WTC11 (cell line): ENCODE results near the gene KRTAP19-3. TPM values are rescaled to one million over a fixed set of nuclear protein-coding genes. Genes with fewer than 3 reads are reported as not detected.

Experiments used
- ATAC-seq: fragments of 200-7000 bp; cut with Tn5 transposase; 2 replicates; pipeline ENCODE4 v1.10.0; 2021; ENCODE audit warnings: mild to moderate bottlenecking, moderate library complexity
- CTCF ChIA-PET: fragments of 300-600 bp; sonication (Branson Sonifier 250); formaldehyde crosslinking; loops from one replicate; lab custom pipeline; 2021; ENCODE audit warnings: antibody characterized with exemption; lab: Charles Lee
- POLR2A ChIA-PET: fragments of 350-600 bp; sonication (Branson Sonifier 250); formaldehyde crosslinking; loops from one replicate; lab custom pipeline; 2021; ENCODE audit warnings: antibody characterized with exemption; lab: Charles Lee
- DNase-seq: peaks from one replicate; pipeline ENCODE4 v3.0.0; 2021; ENCODE audit warnings: low spot score
- H3K27ac Mint-ChIP-seq: 2 replicates; pipeline ENCODE4 v1.8.0; 2021; ENCODE audit warnings: mixed read lengths
- H3K27me3 Mint-ChIP-seq: 2 replicates; pipeline ENCODE4 v1.8.0; 2021; ENCODE audit warnings: low read depth, mild to moderate bottlenecking, moderate library complexity, mixed read lengths
- H3K36me3 Mint-ChIP-seq: 2 replicates; pipeline ENCODE4 v1.8.0; 2021; ENCODE audit warnings: mixed read lengths
- H3K4me1 Mint-ChIP-seq: 2 replicates; pipeline ENCODE4 v1.8.0; 2022; ENCODE audit warnings: mixed read lengths
- H3K4me3 Mint-ChIP-seq: 2 replicates; pipeline ENCODE4 v1.8.0; 2021; ENCODE audit warnings: mild to moderate bottlenecking, moderate library complexity, mixed read lengths
- H3K9me3 Mint-ChIP-seq: 2 replicates; pipeline ENCODE4 v1.8.0; 2021; ENCODE audit warnings: mixed read lengths
- AFF4 ChIP-seq: sonication (generic); formaldehyde crosslinking; IDR thresholded peaks from 2 replicates; pipeline ENCODE4 v1.8.1; 2023; ENCODE audit warnings: mild to moderate bottlenecking, missing genetic modification reagents, borderline replicate concordance
- ATF1 ChIP-seq: sonication (generic); formaldehyde crosslinking; IDR thresholded peaks from 2 replicates; pipeline ENCODE4 v1.8.1; 2023; ENCODE audit warnings: mild to moderate bottlenecking, moderate library complexity, missing genetic modification reagents
- CREB1 ChIP-seq: sonication (generic); formaldehyde crosslinking; IDR thresholded peaks from 2 replicates; pipeline ENCODE4 v1.8.0; 2023; ENCODE audit warnings: mild to moderate bottlenecking, missing genetic modification reagents
- E2F4 ChIP-seq: sonication (generic); formaldehyde crosslinking; IDR thresholded peaks from 2 replicates; pipeline ENCODE4 v1.8.1; 2022; ENCODE audit warnings: low read depth, mild to moderate bottlenecking, moderate library complexity, missing genetic modification reagents, borderline replicate concordance
- ELF4 ChIP-seq: sonication (generic); formaldehyde crosslinking; IDR thresholded peaks from 2 replicates; pipeline ENCODE4 v1.8.1; 2022; ENCODE audit warnings: low read depth, mild to moderate bottlenecking, moderate library complexity, missing genetic modification reagents
- ERG ChIP-seq: fragments of 250-450 bp; sonication (Bioruptor Pico); IDR thresholded peaks from 2 replicates; pipeline ENCODE4 v1.8.0; 2021; ENCODE audit warnings: mild to moderate bottlenecking
- FOXJ3 ChIP-seq: sonication (generic); formaldehyde crosslinking; IDR thresholded peaks from 2 replicates; pipeline ENCODE4 v1.9.0; 2021; ENCODE audit warnings: missing genetic modification reagents, mild to moderate bottlenecking, borderline replicate concordance
- GTF2I ChIP-seq: fragments of 250-450 bp; sonication (Bioruptor Pico); conservative IDR thresholded peaks from 2 replicates; pipeline ENCODE4 v1.4.0; 2021; ENCODE audit warnings: mild to moderate bottlenecking
- IRF2 ChIP-seq: sonication (generic); formaldehyde crosslinking; IDR thresholded peaks from 2 replicates; pipeline ENCODE4 v1.8.0; 2022; ENCODE audit warnings: low read depth, missing genetic modification reagents, borderline replicate concordance
- MLX ChIP-seq: sonication (generic); formaldehyde crosslinking; IDR thresholded peaks from 2 replicates; pipeline ENCODE4 v1.8.1; 2023; ENCODE audit warnings: mild to moderate bottlenecking, missing genetic modification reagents, moderate library complexity
- NFE2L1 ChIP-seq: sonication (generic); formaldehyde crosslinking; IDR thresholded peaks from 2 replicates; pipeline ENCODE4 v1.8.1; 2023; ENCODE audit warnings: missing genetic modification reagents
- NR3C1 ChIP-seq: sonication (generic); formaldehyde crosslinking; conservative IDR thresholded peaks from 2 replicates; pipeline ENCODE4 v1.8.1; 2023; ENCODE audit warnings: low read depth, mild to moderate bottlenecking, missing genetic modification reagents
- PRDM15 ChIP-seq: sonication (generic); formaldehyde crosslinking; IDR thresholded peaks from 2 replicates; pipeline ENCODE4 v1.8.0; 2022; ENCODE audit warnings: missing genetic modification reagents
- TEAD4 ChIP-seq: sonication (generic); formaldehyde crosslinking; IDR thresholded peaks from 2 replicates; pipeline ENCODE4 v1.8.0; 2022; ENCODE audit warnings: mild to moderate bottlenecking, missing genetic modification reagents
- ZNF219 ChIP-seq: sonication (generic); formaldehyde crosslinking; IDR thresholded peaks from 2 replicates; pipeline ENCODE4 v1.8.0; 2023; ENCODE audit warnings: missing genetic modification reagents, mild to moderate bottlenecking, borderline replicate concordance
- ZNF425 ChIP-seq: fragments of 250-450 bp; sonication (Bioruptor Pico); conservative IDR thresholded peaks from 2 replicates; pipeline ENCODE4 v1.9.0; 2021; ENCODE audit warnings: mild to moderate bottlenecking
- ZNF532 ChIP-seq: fragments of 250-450 bp; sonication (Bioruptor Pico); IDR thresholded peaks from 2 replicates; pipeline ENCODE4 v1.9.0; 2021; ENCODE audit warnings: mild to moderate bottlenecking, borderline replicate concordance
- total RNA-seq: library from RNA; stranded (reverse); gene quantifications from 3 replicates; pipeline ENCODE4 v1.2.3, GENCODE V29; 2021

Gene KRTAP19-3
- total RNA-seq, 1 experiment from 2014 or later, result not detected

GRCh38 chr21:30444204-30444603 lies 47.6 kb downstream of the KRTAP19-3 start:
- Mint-ChIP-seq H3K27ac (no peak overlapping the region), H3K4me3 (no peak overlapping the region), H3K36me3 (no peaks in the 10 kb centered on the region), H3K4me1 (peaks cover 29% of the 10 kb centered on the region), H3K27me3 (no peaks in the 10 kb centered on the region), H3K9me3 (no peaks in the 10 kb centered on the region)
- ChIA-PET CTCF (interaction anchor here (0.6 to 3.3 kb wide), 9 partner anchors 11 to 642 kb away, joined by 3 to 19 read pairs (median 6); no protein-coding TSS in a partner anchor), POLR2A (no interaction called here)
- peak; percentile 95 for ATAC-seq
- no peak for TF ChIP-seq TEAD4 (CRISPR knock-in tag)
- DNase-seq, result peak; percentile 31

- DNase-seq, result no peak
- H3K9me3 Mint-ChIP-seq, result no peaks in the 10 kb centered on the region
- H3K36me3 Mint-ChIP-seq, result no peaks in the 10 kb centered on the region
- peaks cover 29% of the 10 kb centered on the region for H3K4me1 Mint-ChIP-seq
- ChIA-PET CTCF (interaction anchor here (0.5 to 3.3 kb wide), 8 partner anchors 10 to 969 kb away, joined by 3 to 19 read pairs (median 8); no protein-coding TSS in a partner anchor), POLR2A (no interaction called here)
- peak overlapping the region; percentile 66 for H3K27ac Mint-ChIP-seq
- H3K27me3 Mint-ChIP-seq, result no peaks in the 10 kb centered on the region
- no peak overlapping the region for H3K4me3 Mint-ChIP-seq
- ATAC-seq, result no peak
- TF ChIP-seq FOXJ3 (no peak), ELF4 (no peak), E2F4 (CRISPR knock-in tag) (no peak), GTF2I (CRISPR knock-in tag) (no peak), ZNF219 (no peak), AFF4 (no peak), ZNF532 (CRISPR knock-in tag) (no peak), ZNF425 (no peak), ERG (no peak), ATF1 (CRISPR knock-in tag) (no peak), IRF2 (CRISPR knock-in tag) (no peak), CREB1 (CRISPR knock-in tag) (no peak), NR3C1 (CRISPR knock-in tag) (no peak), MLX (CRISPR knock-in tag) (no peak), NFE2L1 (CRISPR knock-in tag) (no peak), PRDM15 (no peak)
Measured at GRCh38 chr21:30443226-30443625, 48.6 kb downstream of the KRTAP19-3 start.
